CD4-positive, alpha-beta T cell treated with Interleukin-4 for 4 hours (primary cell): Measurements from ENCODE around the gene PDXK.

Source experiments
- DNase-seq: peaks from one replicate; pipeline ENCODE4 v3.0.0-alpha.2; 2020

Gene PDXK

GRCh38 chr21:43808832-43809251, 89.9 kb downstream of the PDXK start:
- DNase-seq, result no peak

GRCh38 chr21:43809346-43809799, 90.4 kb downstream of the PDXK start:
- DNase-seq, result no peak

- DNase-seq, result no peak
Observed at GRCh38 chr21:43809853-43810504, 91.0 kb downstream of the PDXK start.

GRCh38 chr21:43810505-43811261, 91.8 kb downstream of the PDXK start:
- peak; percentile 80 for DNase-seq

- no peak for DNase-seq
Observed at GRCh38 chr21:43811262-43812105, 92.6 kb downstream of the PDXK start.
